Fibroblast of lung (primary cell): Measurements from ENCODE around the gene TMEM208.

ENCODE experiments used
- CTCF ChIP-seq, 2 donors: IDR thresholded peaks in 1 of 2; conservative IDR thresholded peaks in 1 of 2; 1 replicate in 1 of 2; 2 replicates in 1 of 2; pipeline ENCODE4 v1.5.1; 2011 to 2012; ENCODE audit warnings: low read length in 2 of 2, control low read depth in 1 of 2, inconsistent platforms in 1 of 2, low read depth in 1 of 2, mild to moderate bottlenecking in 1 of 2
- EZH2 ChIP-seq: IDR thresholded peaks from 2 replicates; pipeline ENCODE4 v1.5.1; 2012; ENCODE audit warnings: low read length, control low read depth, mild to moderate bottlenecking; ENCODE audit errors: missing control alignments

- TF ChIP-seq CTCF (conservative IDR thresholded peaks at IDR 0.05 in 1 of 2, IDR thresholded peaks at IDR 0.05 in 1 of 2; ENCODE audit: low read depth in 1 of 2, low read length in 2 of 2): no peak
- no peak for TF ChIP-seq EZH2
These were observed 18.7 kb downstream of the TMEM208 start for GRCh38 chr16:67245674-67246080.
